HG02884 (cell line): ENCODE measurements around the gene UBASH3B.
A peak's percentile ranks its signal among the peaks of the same experiment; 100 is the strongest.

Experiments
- ATAC-seq: cut with Tn5 transposase; IDR thresholded peaks from one replicate; pipeline ENCODE4 v1.9.1; 2021; ENCODE audit warnings: mild to moderate bottlenecking, moderate library complexity; ENCODE audit not compliant: unreplicated experiment

Gene UBASH3B

GRCh38 chr11:122646549-122647340 is 8.8 kb upstream of the UBASH3B start:
- ATAC-seq: no peak

DNA sequence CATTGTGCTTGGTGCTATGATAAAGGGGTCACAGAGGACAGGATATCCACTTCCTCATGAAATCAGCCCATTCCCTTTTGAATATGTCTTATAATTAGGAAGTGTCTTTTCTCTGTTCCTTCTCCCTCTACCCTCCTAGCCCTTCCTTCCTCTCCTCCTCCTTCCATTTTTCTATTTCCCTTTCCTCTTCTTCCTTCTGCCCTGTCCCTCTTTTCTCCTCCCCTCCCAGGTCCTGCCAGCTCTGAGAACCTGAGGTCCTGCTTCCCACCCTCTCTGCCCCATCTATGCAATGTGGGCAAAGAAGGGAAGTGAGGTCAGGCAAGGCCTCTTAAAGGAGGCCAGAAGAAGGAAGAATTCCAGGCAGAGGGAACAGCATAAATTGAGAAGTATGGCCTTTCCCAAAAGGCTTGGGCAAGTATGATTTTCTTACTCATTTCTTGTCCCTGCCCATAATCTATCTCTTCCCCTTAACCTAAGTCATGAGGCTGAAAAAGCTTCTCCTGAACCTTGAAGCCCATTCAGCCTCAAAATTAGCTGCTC is 7.7 kb upstream of the UBASH3B start:
- ATAC-seq: no peak

DNA sequence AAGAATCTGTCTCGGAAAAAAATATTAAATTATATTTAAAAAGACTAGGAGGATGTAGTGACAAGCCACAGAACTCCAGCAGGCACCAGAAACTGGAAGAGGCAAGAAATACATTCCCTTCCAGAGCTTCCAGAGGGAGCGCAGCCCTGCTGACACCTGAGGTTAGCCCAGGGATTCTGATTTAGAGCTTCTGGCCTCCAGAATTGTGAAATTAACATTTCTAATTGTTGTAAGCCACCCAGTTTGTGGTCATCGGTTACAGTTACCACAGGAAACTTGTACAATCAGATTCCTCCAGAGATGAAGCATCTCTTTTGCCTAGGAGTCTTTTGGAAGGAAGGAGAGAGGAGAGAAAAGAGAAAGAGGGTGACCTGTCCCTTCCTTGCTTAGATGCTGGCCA is 6.4 kb upstream of the UBASH3B start:
- no peak for ATAC-seq

DNA sequence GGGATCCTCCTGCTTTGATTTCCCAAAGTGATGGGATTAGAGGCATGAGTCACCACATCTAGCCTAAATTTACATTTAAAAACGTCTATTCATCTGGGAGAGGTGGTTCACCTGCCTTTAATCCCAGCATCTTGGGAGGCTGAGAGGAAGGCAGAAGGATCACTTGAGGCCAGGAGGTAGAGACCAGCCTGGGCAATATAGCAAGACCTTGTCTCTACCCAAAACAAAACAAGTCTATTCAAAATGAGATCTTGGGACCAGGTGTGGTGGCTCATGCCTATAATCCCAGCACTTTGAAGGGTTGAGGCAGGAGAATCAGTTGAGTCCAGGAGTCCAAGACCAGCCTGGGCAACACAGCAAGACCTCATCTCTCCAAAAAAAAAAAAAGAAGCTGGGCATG is 4.9 kb upstream of the UBASH3B start:
- ATAC-seq: no peak

DNA sequence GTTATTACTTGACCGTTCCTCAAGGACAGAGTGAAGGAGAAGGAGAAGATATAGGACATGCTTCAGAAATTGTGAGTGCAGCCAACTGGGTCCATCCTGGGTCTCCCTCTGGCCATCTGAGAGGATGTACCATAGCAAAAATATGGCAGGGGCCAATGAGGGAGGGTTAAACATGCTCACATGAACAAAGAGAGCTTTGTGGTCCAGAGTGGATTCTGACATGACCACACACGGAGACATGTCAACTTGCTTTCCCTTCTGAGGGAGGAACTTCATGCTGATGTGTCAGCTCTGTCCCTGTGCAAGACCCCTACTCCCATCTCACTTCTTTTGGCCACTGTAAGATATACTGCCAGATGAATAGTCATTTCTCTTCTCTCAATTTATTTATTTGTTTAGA is 3.0 kb upstream of the UBASH3B start:
- ATAC-seq: no peak

GRCh38 chr11:122653916-122654585 is 1.5 kb upstream of the UBASH3B start:
- ATAC-seq: no peak

DNA sequence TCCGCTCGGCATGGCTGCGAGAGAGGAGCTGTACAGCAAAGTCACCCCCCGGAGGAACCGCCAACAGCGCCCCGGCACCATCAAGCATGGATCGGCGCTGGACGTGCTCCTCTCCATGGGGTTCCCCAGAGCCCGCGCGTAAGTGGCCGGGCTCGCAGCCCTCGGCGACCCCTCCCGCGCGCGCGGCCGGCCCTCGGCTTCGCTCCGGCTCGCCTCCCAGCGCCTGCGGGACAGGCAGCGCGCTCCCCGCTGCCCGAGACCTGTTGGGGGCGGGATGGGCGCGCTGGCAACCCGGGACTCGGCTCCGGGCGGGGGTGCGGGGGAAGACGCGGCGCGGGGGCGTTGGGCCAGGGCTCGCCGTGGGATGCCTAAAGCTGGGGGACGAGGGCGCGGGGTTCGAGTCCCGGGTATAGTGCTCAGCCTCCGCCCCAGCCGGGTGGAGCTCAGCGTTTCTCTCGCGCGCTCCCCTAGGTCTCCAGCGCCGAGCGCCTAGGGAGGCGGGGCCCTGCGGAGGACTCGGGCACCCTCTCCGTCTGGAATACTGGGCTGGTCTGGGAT is 630 bp downstream of the UBASH3B start:
- ATAC-seq: peak; percentile 44

GRCh38 chr11:122656631-122657101 is 1.1 kb downstream of the UBASH3B start:
- no peak for ATAC-seq

GRCh38 chr11:122659676-122660554 is 4.4 kb downstream of the UBASH3B start:
- ATAC-seq: no peak

- ATAC-seq: no peak
Observed at GRCh38 chr11:122661182-122661945, 5.8 kb downstream of the UBASH3B start.

DNA sequence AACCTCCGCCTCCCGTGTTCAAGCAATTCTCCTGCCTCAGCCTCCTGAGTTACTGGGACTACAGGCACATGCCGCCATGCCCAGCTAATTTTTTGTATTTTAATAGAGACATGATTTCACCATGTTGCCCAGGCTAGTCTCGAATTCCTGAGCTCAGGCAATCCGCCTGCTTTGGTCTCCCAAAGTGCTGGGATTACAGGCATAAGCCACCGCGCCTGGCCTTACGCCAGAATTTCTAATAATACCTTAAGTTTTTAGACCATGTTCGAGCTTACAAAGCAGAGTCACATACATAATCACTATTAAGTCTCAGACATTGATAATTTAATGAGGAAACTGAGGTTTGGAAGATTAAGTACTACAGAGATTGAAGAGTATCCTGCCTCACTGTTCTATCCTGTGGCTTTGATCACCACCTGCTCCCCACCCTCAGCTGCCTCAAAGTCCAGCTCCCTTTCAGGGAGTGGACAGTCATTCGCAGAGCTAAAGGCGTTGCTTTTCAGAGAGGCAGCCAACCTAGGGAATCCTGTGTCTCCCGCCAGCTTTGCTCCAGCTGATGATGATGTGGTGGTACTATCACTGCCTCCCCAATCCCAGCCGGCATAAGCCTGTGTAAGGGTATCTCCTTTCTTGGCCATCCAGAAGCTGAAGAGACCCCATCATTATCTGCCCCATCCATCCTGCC is 7.7 kb downstream of the UBASH3B start:
- no peak for ATAC-seq

- ATAC-seq: no peak
Observed at GRCh38 chr11:122663764-122664163, 8.2 kb downstream of the UBASH3B start.

- ATAC-seq: no peak
Observed at GRCh38 chr11:122664188-122664587, 8.7 kb downstream of the UBASH3B start.

GRCh38 chr11:122665861-122666260 is 10.3 kb downstream of the UBASH3B start:
- ATAC-seq: no peak

- ATAC-seq: no peak
Observed at GRCh38 chr11:122666743-122667142, 11.2 kb downstream of the UBASH3B start.

GRCh38 chr11:122668562-122669090 is 13.1 kb downstream of the UBASH3B start:
- no peak for ATAC-seq

- ATAC-seq: no peak
Observed at GRCh38 chr11:122670131-122670530, 14.6 kb downstream of the UBASH3B start.

DNA sequence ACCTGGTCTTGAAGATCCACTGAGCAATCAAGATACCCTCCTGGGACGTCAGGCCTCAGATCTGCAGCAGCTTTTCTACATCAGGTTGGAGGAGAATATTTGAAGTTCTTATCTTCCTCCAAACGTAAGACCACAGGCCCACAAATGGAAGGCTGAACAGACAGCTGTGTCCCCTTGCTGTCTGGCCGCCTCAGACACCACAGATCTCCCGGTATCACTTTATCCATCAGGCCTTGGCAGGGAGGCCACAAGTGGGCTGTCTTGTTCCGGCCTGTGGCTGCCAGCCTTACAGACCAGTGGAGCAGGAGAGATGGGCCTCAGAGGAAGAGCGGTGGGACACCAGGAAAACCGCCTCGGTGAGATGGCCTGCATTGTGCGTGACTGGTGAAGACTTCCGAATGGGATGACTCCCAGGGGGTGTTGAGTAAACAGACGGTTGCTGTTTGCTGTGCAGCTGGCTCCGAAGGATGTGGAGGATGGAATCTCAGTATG is 15.9 kb downstream of the UBASH3B start:
- no peak for ATAC-seq

- no peak for ATAC-seq
Observed at GRCh38 chr11:122672892-122673291, 17.4 kb downstream of the UBASH3B start.
